Activated CD8-positive, alpha-beta T cell treated with anti-CD3 and anti-CD28 coated beads for 36 hours (primary cell): ENCODE data around the gene CYP2W1. TPM values are rescaled to one million over a fixed set of nuclear protein-coding genes. Genes with fewer than 3 reads are reported as not detected.

Experiments used
- ATAC-seq: fragments of 200-7000 bp; cut with Tn5 transposase; one replicate; pipeline ENCODE4 v1.10.0; 2021; ENCODE audit warnings: mild to moderate bottlenecking, moderate library complexity
- CTCF ChIA-PET: fragments of 350-600 bp; sonication (Branson Sonifier 250); formaldehyde crosslinking; loops from one replicate; lab custom pipeline; 2021; ENCODE audit warnings: antibody characterized with exemption; lab: Charles Lee
- POLR2A ChIA-PET: fragments of 350-600 bp; sonication (Branson Sonifier 250); formaldehyde crosslinking; loops from one replicate; lab custom pipeline; 2021; ENCODE audit warnings: antibody characterized with exemption; lab: Charles Lee
- DNase-seq: peaks from one replicate; pipeline ENCODE4 v3.0.0-alpha.2; 2020
- H3K27ac Mint-ChIP-seq: one replicate; pipeline ENCODE4 v1.8.0; 2021; ENCODE audit warnings: mild to moderate bottlenecking, mixed read lengths
- H3K27me3 Mint-ChIP-seq: one replicate; pipeline ENCODE4 v1.8.0; 2021; ENCODE audit warnings: mixed read lengths
- H3K36me3 Mint-ChIP-seq: one replicate; pipeline ENCODE4 v1.8.0; 2021; ENCODE audit warnings: low read depth, mixed read lengths
- H3K4me1 Mint-ChIP-seq: one replicate; pipeline ENCODE4 v1.8.0; 2021; ENCODE audit warnings: low read depth, mixed read lengths
- H3K4me3 Mint-ChIP-seq: one replicate; pipeline ENCODE4 v1.8.0; 2021; ENCODE audit warnings: mild to moderate bottlenecking, moderate library complexity, mixed read lengths
- H3K9me3 Mint-ChIP-seq: one replicate; pipeline ENCODE4 v1.8.0; 2021; ENCODE audit warnings: mixed read lengths
- intact Hi-C: fragments of 100-400 bp; cut with micrococcal nuclease; formaldehyde crosslinking; loops from one replicate; pipeline ENCODE4 v1.10.0; 2022
- total RNA-seq, 2 experiments: library from RNA; stranded (reverse); gene quantifications; one replicate each; pipeline ENCODE4 v1.2.3, GENCODE V29; 2021
- TF ChIP-seq, protein P1 (sequence below): fragments of 200-600 bp; IDR thresholded peaks from one replicate; pipeline ENCODE4 v1.8.0; 2022; ENCODE audit warnings: antibody characterized with exemption, mild to moderate bottlenecking

The CYP2W1 gene
- total RNA-seq, 2 experiments from 2014 or later = not detected

- POLR2A ChIA-PET = no interaction called here
- Mint-ChIP-seq H3K9me3 (no peaks in the 10 kb centered on the region), H3K27ac (no peak overlapping the region), H3K27me3 (no peaks in the 10 kb centered on the region), H3K36me3 (peaks cover 1% of the 10 kb centered on the region), H3K4me1 (peaks cover 17% of the 10 kb centered on the region), H3K4me3 (no peak overlapping the region)
- CTCF ChIA-PET = interaction anchor here (1.0 kb wide), 1 partner anchor 30 kb away, joined by 3 read pairs; no protein-coding TSS in a partner anchor
- intact Hi-C loops = no loop called here
- TF ChIP-seq, protein P1, sequence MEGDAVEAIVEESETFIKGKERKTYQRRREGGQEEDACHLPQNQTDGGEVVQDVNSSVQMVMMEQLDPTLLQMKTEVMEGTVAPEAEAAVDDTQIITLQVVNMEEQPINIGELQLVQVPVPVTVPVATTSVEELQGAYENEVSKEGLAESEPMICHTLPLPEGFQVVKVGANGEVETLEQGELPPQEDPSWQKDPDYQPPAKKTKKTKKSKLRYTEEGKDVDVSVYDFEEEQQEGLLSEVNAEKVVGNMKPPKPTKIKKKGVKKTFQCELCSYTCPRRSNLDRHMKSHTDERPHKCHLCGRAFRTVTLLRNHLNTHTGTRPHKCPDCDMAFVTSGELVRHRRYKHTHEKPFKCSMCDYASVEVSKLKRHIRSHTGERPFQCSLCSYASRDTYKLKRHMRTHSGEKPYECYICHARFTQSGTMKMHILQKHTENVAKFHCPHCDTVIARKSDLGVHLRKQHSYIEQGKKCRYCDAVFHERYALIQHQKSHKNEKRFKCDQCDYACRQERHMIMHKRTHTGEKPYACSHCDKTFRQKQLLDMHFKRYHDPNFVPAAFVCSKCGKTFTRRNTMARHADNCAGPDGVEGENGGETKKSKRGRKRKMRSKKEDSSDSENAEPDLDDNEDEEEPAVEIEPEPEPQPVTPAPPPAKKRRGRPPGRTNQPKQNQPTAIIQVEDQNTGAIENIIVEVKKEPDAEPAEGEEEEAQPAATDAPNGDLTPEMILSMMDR = no peak
- DNase-seq = no peak
- ATAC-seq = no peak
Measured at GRCh38 chr7:1014681-1015080, 31.7 kb downstream of the CYP2W1 start.

DNA sequence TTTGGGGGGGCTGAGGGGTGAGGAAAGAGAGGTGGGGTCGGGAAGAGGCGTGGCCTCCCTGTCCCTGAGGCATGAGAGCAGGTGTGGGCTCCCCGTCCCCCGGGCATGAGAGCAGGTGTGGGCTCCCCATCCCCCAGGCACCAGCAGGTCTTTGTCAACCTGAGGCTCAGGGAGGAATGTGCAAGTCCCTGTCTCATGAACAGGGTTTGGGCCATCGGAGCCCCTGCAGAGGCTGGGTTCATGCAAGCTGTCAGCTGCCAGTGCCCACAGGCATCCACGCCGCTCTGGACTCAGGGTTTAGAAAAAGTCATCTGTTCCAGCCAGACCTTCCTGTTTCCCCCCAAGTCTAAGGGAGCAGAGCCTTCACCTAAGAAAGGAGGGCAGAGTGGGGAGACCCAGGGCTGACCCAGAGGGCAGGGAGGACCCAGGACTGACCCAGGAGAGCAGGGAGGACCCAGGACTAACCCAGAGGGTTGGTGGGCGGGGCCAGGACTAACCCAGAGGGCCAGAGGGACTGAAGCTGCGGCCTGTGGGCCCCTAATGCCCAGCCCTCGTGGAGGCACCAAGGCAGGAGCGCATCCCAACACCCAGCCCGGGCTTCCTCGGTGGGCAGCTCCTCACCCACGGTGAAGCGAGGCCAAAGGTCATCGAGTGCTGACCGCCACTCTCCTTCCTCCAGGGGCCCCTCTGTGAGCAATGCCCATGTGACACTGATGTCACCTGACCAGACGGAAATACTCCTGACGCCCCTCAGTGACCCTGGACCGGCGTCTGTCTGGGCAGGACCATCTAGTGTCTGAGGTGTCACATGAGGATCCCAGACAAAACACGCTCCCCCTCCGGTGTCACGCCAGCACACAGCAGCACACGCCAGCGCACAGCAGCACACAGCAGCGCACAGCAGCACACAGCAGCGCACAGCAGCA lies 32.5 kb downstream of the CYP2W1 start:
- DNase-seq (no peak), ATAC-seq (no peak)
- Mint-ChIP-seq H3K36me3 (no peaks in the 10 kb centered on the region), H3K4me3 (no peak overlapping the region), H3K9me3 (no peaks in the 10 kb centered on the region), H3K27me3 (no peaks in the 10 kb centered on the region), H3K4me1 (peaks cover 17% of the 10 kb centered on the region), H3K27ac (no peak overlapping the region)
- intact Hi-C loops = no loop called here
- ChIA-PET CTCF (no interaction called here), POLR2A (no interaction called here)
- TF ChIP-seq, protein P1 = no peak

GRCh38 chr7:1016577-1017531 lies 33.9 kb downstream of the CYP2W1 start:
- no peak for ATAC-seq
- intact Hi-C loops = no loop called here

GRCh38 chr7:1017586-1018333 lies 34.8 kb downstream of the CYP2W1 start:
- H3K4me3 Mint-ChIP-seq = no peak overlapping the region
- no peak for ATAC-seq
- CTCF ChIA-PET = interaction anchor here (1.3 to 2.0 kb wide), 3 partner anchors 25 to 48 kb away, joined by 4 to 9 read pairs (median 6); no protein-coding TSS in a partner anchor

More at GRCh38 chr7:1016577-1017531, 33.9 kb downstream of the CYP2W1 start:
- no peak for DNase-seq
- H3K27ac Mint-ChIP-seq = no peak overlapping the region
- peaks cover 5% of the 10 kb centered on the region for H3K9me3 Mint-ChIP-seq
- peaks cover 11% of the 10 kb centered on the region for H3K4me1 Mint-ChIP-seq
- POLR2A ChIA-PET = no interaction called here
- no peak overlapping the region for H3K4me3 Mint-ChIP-seq
- no peaks in the 10 kb centered on the region for H3K27me3 Mint-ChIP-seq
- CTCF ChIA-PET = interaction anchor here (1.3 kb wide), 1 partner anchor 24 kb away, joined by 4 read pairs; no protein-coding TSS in a partner anchor
- peaks cover 6% of the 10 kb centered on the region for H3K36me3 Mint-ChIP-seq
- TF ChIP-seq, protein P1 = no peak

More at GRCh38 chr7:1017586-1018333, 34.8 kb downstream of the CYP2W1 start:
- peaks cover 11% of the 10 kb centered on the region for H3K4me1 Mint-ChIP-seq
- no peak for DNase-seq
- H3K27me3 Mint-ChIP-seq = no peaks in the 10 kb centered on the region
- POLR2A ChIA-PET = no interaction called here
- H3K27ac Mint-ChIP-seq = no peak overlapping the region
- intact Hi-C loops = no loop called here
- TF ChIP-seq, protein P1 = no peak
- peaks cover 11% of the 10 kb centered on the region for H3K9me3 Mint-ChIP-seq
- H3K36me3 Mint-ChIP-seq = peaks cover 12% of the 10 kb centered on the region
